Activated naive CD8-positive, alpha-beta T cell treated with anti-CD3 and anti-CD28 coated beads, Interleukin-2, amount 50 U/mL, for 16 hours (primary cell): ENCODE data around the gene NTM.

Experiments
- DNase-seq: peaks from one replicate; pipeline ENCODE4 v3.0.0-alpha.2; 2020; ENCODE audit warnings: low read depth, low spot score

NTM gene

GRCh38 chr11:131499199-131499598 lies 128.8 kb downstream of the NTM start:
- no peak for DNase-seq

DNA sequence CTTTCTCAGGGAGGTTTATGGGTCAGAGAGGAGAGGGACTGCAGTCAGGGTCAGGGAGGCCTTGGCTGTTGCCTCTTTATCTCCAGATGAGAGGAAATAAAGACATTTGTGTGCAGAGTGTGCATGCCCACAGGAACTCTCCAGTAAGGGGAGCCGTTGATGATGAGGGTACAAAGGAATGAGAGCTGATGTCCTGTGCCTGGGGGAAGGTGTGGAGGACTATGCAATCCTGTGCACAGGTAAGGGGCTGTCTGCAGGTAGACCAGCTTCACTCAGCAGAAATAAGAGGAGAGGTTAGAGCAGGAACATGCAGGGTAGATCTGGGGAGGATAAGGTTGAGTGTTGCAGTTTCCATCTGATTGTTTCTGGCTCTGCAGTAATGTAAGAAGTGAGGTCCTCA lies 132.6 kb downstream of the NTM start:
- no peak for DNase-seq

GRCh38 chr11:131504199-131504949 lies 134.0 kb downstream of the NTM start:
- no peak for DNase-seq

GRCh38 chr11:131506348-131506747 lies 135.9 kb downstream of the NTM start:
- DNase-seq = no peak

DNA sequence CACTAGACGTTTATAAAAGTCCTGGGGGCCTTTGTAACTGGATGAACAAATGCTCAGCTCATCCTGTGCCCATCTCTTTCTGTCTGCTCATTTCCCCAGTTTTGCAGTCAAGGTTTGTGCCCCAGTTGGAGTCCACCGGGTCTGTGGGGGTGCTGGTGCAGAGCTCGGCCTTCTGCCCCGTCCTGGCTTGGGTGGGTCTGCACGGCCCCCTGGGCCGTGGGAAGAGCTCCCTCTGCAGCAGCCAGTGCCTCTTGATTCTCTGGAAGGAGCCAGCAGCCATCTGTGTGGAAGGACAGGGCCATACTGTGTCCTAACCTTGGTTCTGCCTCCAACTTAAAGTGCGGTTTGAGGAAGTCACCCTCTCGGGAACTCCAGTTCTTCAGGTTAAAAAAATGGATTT lies 140.2 kb downstream of the NTM start:
- DNase-seq = no peak

- no peak for DNase-seq
These were observed 141.4 kb downstream of the NTM start for GRCh38 chr11:131511794-131512193.

DNA sequence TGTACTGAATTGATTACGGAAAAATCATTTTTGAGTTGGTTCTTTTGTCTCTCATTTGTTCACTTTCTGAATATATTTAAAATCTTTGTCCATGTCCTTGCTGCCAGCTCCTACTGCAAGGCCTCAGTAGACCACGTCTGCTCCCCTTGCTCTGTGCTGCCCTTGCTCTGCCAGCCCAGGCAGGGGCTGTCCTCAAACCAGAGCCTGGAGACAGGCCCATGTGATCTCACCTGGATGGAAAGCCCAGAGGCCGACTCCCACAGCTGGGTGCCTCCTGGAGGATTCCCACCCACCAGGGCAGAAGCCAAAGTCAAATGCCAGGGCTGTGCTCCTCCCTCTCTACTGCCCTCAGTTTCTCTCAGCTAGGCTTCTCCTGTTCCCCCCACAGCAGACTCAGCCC lies 141.8 kb downstream of the NTM start:
- DNase-seq = no peak

DNA sequence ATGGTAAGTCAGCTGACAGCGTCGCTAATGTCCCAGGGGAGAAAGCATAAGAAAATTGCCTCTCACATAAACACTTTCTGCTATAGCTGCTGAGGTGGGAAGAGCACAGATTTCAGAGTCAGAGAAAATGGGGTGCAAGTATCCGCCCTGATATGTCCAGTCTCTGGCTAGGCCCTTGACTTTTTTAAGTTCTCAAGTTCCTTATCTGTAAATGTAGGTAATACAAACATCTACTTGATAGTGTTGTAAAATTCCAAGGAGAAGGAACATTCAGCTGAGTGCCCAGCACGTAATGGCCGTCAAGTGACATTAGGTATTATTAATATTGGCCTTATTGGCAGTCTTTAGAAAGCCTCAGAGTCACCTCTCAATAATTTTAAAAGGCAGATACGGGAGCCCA lies 143.6 kb downstream of the NTM start:
- DNase-seq = no peak

DNA sequence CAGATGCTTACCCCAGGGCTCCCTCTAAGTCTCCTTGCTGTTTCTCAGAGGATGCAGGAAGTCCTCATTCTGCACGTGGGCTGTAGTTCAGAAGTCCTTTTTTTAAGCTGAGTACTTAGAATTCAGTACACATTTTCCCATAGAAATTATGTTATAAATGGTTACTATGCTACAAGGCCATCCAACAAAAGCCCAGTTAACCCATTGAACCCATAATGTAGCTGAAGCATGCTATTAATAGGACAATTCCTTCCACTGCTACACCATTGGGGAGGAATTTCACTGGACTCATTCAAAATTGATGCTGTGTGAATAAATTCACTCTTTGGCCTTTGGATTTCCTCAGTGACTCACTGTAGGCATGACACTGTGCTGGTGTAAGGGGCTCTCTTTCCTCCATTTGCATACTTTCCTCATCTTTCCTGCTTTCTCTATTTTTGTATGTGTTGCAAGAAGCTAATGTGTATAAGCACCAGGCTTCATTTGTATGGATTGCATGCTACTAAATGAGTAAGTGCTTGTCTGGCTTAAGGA lies 148.0 kb downstream of the NTM start:
- DNase-seq = no peak

DNA sequence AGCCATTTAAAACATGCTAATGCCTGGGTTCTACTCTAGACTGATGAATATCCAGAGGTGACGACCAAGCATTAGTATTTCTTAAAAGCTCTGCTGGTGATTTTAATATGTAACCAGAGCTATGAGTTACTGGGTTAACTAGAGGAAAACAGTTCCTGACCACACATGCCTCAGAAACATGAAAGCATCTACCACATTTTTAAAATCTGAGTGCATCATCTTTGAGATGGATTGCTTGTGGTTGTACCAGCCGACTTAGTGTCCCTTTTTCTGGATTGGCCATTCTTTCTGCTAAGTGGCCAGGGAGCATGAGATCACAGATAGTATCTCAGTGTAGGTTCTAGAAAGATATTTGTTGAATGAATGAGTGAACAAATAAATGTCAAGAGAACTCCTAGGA lies 152.4 kb downstream of the NTM start:
- DNase-seq = no peak

- no peak for DNase-seq
These were observed 160.0 kb downstream of the NTM start for GRCh38 chr11:131530407-131530806.

GRCh38 chr11:131533149-131533548 lies 162.7 kb downstream of the NTM start:
- DNase-seq = no peak

DNA sequence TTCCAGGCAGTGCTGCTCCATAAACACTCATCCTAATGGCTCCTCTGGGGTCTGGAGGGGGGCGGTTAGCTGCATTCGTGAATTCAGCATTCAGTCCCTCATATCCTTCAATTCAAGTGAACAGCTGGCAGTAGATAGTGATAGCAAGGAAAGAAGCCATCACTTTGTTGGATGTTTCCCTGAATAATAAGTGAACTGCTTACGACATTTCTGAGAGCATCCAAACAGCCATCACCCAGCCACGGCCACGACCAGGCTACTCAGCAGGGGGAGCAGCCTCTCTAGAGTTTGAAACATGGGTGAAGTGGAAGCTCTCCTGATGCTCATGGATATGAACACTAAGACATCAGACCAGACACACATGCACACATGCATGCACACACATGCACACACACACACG lies 163.6 kb downstream of the NTM start:
- no peak for DNase-seq

- no peak for DNase-seq
These were observed 164.2 kb downstream of the NTM start for GRCh38 chr11:131534611-131535010.

DNA sequence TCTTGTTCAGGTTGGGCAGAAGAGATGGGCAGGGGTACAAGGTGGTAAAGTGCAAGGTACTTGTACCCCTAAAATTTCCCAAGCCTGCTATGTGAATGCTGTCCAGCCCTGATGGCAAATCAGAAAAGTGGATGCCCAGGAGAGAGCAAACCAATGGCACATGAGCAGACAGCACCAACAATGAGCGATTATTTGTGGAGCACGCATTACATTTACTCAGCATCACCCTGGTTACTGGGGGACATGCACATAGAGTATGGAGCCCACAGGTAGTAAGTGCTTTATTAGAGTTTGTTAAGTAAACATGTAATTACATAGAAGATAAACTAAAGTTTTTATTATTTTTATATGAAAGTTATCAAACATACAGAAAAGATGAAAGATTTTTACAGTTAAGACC lies 165.7 kb downstream of the NTM start:
- no peak for DNase-seq

DNA sequence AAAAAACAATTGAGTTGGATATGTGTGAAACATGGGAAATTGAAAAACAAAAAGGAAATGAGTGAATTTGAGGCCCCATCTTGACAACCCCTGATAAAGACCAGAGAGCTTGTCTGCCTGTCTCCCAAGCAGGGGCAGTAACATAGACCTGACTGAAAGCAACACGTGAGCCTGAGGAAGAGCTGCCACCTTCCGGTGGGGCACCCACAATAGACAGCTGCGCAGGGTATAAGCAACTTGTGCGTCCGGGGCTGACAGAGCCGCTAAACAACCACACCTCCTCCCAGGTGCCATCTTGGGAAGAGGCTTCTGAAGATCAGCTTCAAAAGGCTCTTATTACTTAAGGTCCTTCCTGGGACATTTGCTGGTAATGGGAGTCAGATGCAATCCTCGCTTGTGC lies 166.8 kb downstream of the NTM start:
- no peak for DNase-seq

DNA sequence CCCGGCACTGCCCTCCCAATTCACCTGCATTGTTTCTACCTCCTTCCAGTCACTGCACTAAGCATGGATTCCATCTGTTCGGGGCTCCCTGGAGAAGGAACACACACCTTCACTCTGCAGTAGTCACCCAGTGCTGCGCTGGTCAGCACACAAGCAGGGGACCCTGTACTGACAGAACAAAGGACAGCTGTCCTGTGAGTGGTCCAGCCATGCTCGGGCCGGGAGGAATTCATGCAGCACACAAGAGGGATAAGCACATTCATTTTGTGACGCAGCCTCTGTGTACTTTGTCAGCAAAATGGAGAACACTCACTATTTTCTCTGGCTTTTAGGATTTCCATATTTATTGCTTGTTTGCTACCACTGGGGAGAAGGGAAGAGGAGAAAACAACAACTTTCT lies 167.3 kb downstream of the NTM start:
- no peak for DNase-seq

DNA sequence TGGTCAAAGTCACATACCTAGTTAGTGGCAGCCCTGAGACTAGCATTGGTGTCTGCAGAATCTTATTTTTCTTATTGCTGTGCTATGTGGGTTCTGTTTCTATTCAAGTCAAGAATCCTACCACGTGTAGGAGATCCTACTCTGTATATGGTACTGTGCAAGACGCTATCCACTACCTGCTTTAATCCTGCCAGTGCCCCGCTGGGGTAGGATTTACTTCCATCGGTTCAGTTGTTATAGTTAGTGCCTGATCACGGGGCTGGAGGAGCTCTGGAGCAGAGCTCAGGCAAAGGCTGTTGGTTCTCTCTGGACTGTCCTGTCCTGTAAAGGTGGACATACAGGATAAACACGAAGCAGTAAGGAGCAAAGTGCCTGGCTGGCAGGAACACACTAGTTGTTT lies 167.9 kb downstream of the NTM start:
- no peak for DNase-seq

DNA sequence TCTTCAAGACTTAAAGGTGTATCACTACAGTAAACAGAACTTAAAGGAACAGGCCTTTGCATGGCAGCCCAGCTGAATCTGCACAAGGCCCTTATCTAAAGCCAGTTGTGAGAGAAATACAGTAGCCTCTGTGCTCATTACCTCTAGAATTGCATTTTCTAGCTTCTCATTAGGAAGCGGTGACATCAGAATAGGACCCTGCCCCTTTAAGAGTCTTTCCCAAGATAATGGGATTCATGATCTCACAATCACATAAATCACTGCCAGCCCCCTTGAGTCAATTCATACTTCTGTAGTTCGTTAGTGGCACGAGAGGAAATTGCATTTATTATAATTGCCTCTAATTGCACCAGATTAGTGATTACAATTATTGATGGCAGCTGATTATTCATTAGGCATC lies 170.3 kb downstream of the NTM start:
- no peak for DNase-seq

DNA sequence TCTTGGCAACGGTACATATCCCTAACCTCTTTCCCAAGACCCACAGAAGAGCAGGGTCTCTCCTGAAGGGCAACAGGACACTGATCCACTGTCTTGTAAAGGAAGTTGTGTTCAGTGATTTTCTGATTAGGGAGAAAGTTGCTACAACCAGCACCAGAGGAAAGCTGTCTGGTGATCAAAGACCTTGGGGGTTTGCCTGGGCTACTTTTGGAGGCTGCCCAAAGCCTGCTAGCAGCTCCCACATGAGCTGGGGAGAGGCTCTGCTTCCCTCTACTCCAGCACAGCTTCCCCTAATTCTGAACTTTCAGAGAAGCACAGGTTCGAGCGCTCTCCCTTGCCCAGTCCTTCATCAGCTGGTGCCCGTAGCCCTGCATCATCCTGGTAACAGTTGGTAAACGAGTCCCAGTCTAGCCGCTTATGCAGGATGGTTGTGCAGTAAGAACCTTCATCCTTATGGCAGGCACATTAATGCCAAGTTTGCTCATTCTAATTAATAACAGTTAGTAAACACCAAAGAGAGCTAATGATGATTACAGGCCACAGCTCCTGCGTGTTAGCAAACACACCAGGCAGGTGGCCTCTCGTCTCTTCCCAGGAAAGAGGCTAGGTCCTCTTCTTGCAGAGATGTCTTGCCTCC lies 173.1 kb downstream of the NTM start:
- no peak for DNase-seq

GRCh38 chr11:131544591-131544990 lies 174.2 kb downstream of the NTM start:
- DNase-seq = no peak

DNA sequence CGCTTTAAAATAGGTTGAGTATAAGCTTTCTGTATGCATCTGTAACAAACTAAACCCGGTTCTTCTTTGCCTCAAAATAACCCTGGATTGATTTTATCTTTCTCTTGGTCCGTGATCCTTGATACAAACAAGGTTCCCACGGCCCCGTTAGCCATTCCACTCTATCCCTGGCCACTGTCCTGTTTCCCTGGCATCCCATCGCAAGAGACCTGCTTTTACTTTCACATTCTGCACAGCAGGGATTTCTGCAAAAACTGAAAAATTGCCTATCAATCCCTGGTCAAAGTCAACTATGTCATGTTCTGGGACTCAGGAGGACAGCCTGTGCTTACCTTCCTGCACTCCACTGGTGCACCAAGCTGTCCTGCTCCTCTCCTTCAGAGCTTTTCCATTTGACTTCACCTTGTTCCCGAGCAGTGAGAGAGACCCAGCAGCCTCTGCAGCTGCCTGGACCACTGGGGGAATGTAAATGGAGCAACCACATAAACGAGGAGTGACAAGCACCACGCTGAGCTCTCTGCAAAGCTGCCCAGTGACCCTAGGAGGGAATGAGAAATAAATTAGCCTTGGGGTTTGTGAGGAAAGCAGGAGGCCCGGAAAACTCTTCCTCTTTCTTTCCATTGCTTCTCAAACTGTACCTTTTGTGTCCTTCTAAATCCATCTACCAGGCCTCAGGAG lies 175.9 kb downstream of the NTM start:
- no peak for DNase-seq

GRCh38 chr11:131549099-131549498 lies 178.7 kb downstream of the NTM start:
- DNase-seq = no peak
